Trophoblast cell (in vitro differentiated cells and primary cell): ENCODE measurements around the gene PTPN12.

Experiments
- DNase-seq, 2 donors: peaks; one replicate each; pipeline ENCODE4 v3.0.0-alpha.2; 2016
- H2AFZ ChIP-seq: 2 replicates; pipeline ENCODE4 v1.6.1; 2013; ENCODE audit warnings: low read length, moderate library complexity, mild to moderate bottlenecking; ENCODE audit not compliant: insufficient read depth, poor library complexity
- H2AK5ac ChIP-seq: 2 replicates; pipeline ENCODE4 v1.6.1; 2013; ENCODE audit warnings: mild to moderate bottlenecking, low read length
- H2BK120ac ChIP-seq: 2 replicates; pipeline ENCODE4 v1.6.1; 2013; ENCODE audit warnings: low read length, mild to moderate bottlenecking, moderate library complexity; ENCODE audit not compliant: insufficient read depth, poor library complexity
- H2BK12ac ChIP-seq: 2 replicates; pipeline ENCODE4 v1.6.1; 2013; ENCODE audit warnings: mild to moderate bottlenecking, low read length, moderate library complexity
- H2BK5ac ChIP-seq: 2 replicates; pipeline ENCODE4 v1.6.1; 2013; ENCODE audit warnings: low read length, low read depth, moderate library complexity, mild to moderate bottlenecking; ENCODE audit not compliant: poor library complexity
- H3K14ac ChIP-seq: 2 replicates; pipeline ENCODE4 v1.6.1; 2013; ENCODE audit warnings: mild to moderate bottlenecking, low read length
- H3K18ac ChIP-seq: 2 replicates; pipeline ENCODE4 v1.6.1; 2013; ENCODE audit warnings: mild to moderate bottlenecking, low read length
- H3K23ac ChIP-seq: 2 replicates; pipeline ENCODE4 v1.6.1; 2013; ENCODE audit warnings: low read length
- H3K27ac ChIP-seq: 2 replicates; pipeline ENCODE4 v1.5.1; 2013; ENCODE audit warnings: low read depth, mild to moderate bottlenecking, inconsistent platforms, low read length, moderate library complexity
- H3K27me3 ChIP-seq: 2 replicates; pipeline ENCODE4 v1.6.1; 2013; ENCODE audit warnings: inconsistent platforms, mild to moderate bottlenecking, low read length, moderate library complexity; ENCODE audit not compliant: insufficient read depth
- H3K36me3 ChIP-seq, 2 experiments: 1 replicate in 1 of 2; 2 replicates in 1 of 2; pipeline ENCODE4 v1.6.1; 2013; ENCODE audit warnings: low read length in 2 of 2, mild to moderate bottlenecking in 2 of 2, moderate library complexity in 1 of 2; ENCODE audit not compliant: insufficient read depth in 2 of 2, control insufficient read depth in 1 of 2
- H3K4ac ChIP-seq: 2 replicates; pipeline ENCODE4 v1.6.1; 2013; ENCODE audit warnings: low read depth, mild to moderate bottlenecking, low read length, moderate library complexity
- H3K4me1 ChIP-seq, 2 experiments: 1 replicate in 1 of 2; 2 replicates in 1 of 2; pipeline ENCODE4 v1.6.1; 2013; ENCODE audit warnings: low read length in 2 of 2, mild to moderate bottlenecking in 2 of 2, moderate library complexity in 1 of 2; ENCODE audit not compliant: insufficient read depth in 2 of 2, control insufficient read depth in 1 of 2
- H3K4me2 ChIP-seq: 2 replicates; pipeline ENCODE4 v1.6.1; 2013; ENCODE audit warnings: inconsistent platforms, mild to moderate bottlenecking, low read length, moderate library complexity
- H3K4me3 ChIP-seq: 2 replicates; pipeline ENCODE4 v1.5.1; 2013; ENCODE audit warnings: mild to moderate bottlenecking, low read depth, low read length, inconsistent platforms
- H3K79me1 ChIP-seq: one replicate; pipeline ENCODE4 v1.6.1; 2013; ENCODE audit warnings: low read length
- H3K79me2 ChIP-seq: 2 replicates; pipeline ENCODE4 v1.6.1; 2013; ENCODE audit warnings: low read length, mild to moderate bottlenecking; ENCODE audit not compliant: control insufficient read depth, insufficient read depth, poor library complexity
- H3K9ac ChIP-seq: 2 replicates; pipeline ENCODE4 v1.6.1; 2013; ENCODE audit warnings: mild to moderate bottlenecking, low read length
- H3K9me3 ChIP-seq: 2 replicates; pipeline ENCODE4 v1.6.1; 2013; ENCODE audit warnings: low read depth, mild to moderate bottlenecking, control low read depth, inconsistent platforms, low read length; ENCODE audit not compliant: insufficient read depth
- H4K12ac ChIP-seq: 2 replicates; pipeline ENCODE4 v1.6.1; 2013; ENCODE audit warnings: low read depth, mild to moderate bottlenecking, low read length, moderate library complexity
- H4K8ac ChIP-seq: 2 replicates; pipeline ENCODE4 v1.6.1; 2013; ENCODE audit warnings: low read depth, mild to moderate bottlenecking, low read length, moderate library complexity
- H4K91ac ChIP-seq: one replicate; pipeline ENCODE4 v1.6.1; 2013; ENCODE audit warnings: low read depth, mild to moderate bottlenecking, low read length, moderate library complexity
- WGBS: extraction: QIAGEN DNeasy Blood & Tissue Kit; methylation state at CpG from one replicate; pipeline ENCODE4 v1.1.7; 2013; ENCODE audit warnings: missing lambda C conversion rate; ENCODE audit not compliant: insufficient read length, insufficient coverage; ENCODE audit errors: extremely low coverage; 5-methylcytosine and 5-hydroxymethylcytosine counted together

The PTPN12 gene

GRCh38 chr7:77657427-77658224 is 120.5 kb downstream of the PTPN12 start:
- no peak overlapping the region for H3K4ac ChIP-seq
- no peak overlapping the region for H2BK5ac ChIP-seq
- no peak overlapping the region for H4K91ac ChIP-seq

GRCh38 chr7:77658928-77659327 is 121.8 kb downstream of the PTPN12 start:
- no peak overlapping the region for H3K18ac ChIP-seq
- no CpG with 5 or more reads among the region's 5 CpGs for WGBS

More at GRCh38 chr7:77657427-77658224, 120.5 kb downstream of the PTPN12 start:
- Histone ChIP-seq H3K23ac (no peak overlapping the region), H3K4me3 (no peak overlapping the region), H2AFZ (no peak overlapping the region), H3K9ac (no peak overlapping the region), H2AK5ac (no peak overlapping the region), H3K27ac (no peak overlapping the region), H3K79me1 (no peaks in the 10 kb centered on the region), H2BK120ac (no peak overlapping the region), H3K14ac (no peak overlapping the region), H3K4me2 (no peak overlapping the region), H3K9me3 (no peaks in the 10 kb centered on the region), H3K4me1 (no peaks in the 10 kb centered on the region), H3K36me3 (peaks cover 32 to 33% of the 10 kb centered on the region in 2 experiments), H3K27me3 (no peaks in the 10 kb centered on the region), H4K12ac (no peak overlapping the region), H4K8ac (no peak overlapping the region), H2BK12ac (no peak overlapping the region), H3K18ac (no peak overlapping the region), H3K79me2 (no peaks in the 10 kb centered on the region)
- DNase-seq = peak; percentile 11 to 69
- WGBS = no CpG with 5 or more reads among the region's 1 CpG

DNA sequence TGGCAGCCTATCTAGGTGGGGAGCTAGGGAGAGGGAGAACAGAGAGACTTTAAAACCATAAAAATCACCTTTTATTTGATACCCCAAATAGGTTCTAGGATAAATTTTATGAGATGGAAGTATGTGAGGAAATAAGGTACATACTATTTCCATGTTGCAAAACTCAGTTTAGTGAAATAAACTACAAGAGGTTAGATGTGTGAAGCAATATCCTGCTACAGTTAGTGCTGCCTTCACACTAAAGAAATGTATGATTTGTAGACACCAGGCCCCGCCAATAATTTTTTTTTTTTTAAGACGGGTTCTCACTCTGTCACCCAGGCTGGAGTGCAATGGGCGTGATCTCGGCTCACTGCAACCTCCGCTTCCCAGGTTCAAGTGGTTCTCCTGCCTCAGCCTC is 124.7 kb downstream of the PTPN12 start:
- no peak overlapping the region for H2AK5ac ChIP-seq
- no peaks in the 10 kb centered on the region for H3K27me3 ChIP-seq
- no peak overlapping the region for H3K4ac ChIP-seq
- no peak overlapping the region for H3K4me3 ChIP-seq
- no peak overlapping the region for H3K9ac ChIP-seq
- no peak overlapping the region for H4K12ac ChIP-seq
- peaks cover 12 to 18% of the 10 kb centered on the region in 2 experiments for H3K36me3 ChIP-seq
- no peak overlapping the region for H3K14ac ChIP-seq
- no peak overlapping the region for H2BK120ac ChIP-seq
- DNase-seq = no peak
- H3K18ac ChIP-seq = no peak overlapping the region
- no peak overlapping the region for H4K8ac ChIP-seq
- no peak overlapping the region for H2BK12ac ChIP-seq
- no peak overlapping the region for H3K23ac ChIP-seq
- H2AFZ ChIP-seq = no peak overlapping the region
- no peak overlapping the region for H2BK5ac ChIP-seq
- WGBS = no CpG with 5 or more reads among the region's 5 CpGs
- H3K9me3 ChIP-seq = no peaks in the 10 kb centered on the region
- H3K79me2 ChIP-seq = no peaks in the 10 kb centered on the region
- no peaks in the 10 kb centered on the region for H3K4me1 ChIP-seq
- no peaks in the 10 kb centered on the region for H3K79me1 ChIP-seq
- H4K91ac ChIP-seq = no peak overlapping the region
- H3K27ac ChIP-seq = no peak overlapping the region
- no peak overlapping the region for H3K4me2 ChIP-seq

More at GRCh38 chr7:77658928-77659327, 121.8 kb downstream of the PTPN12 start:
- H3K36me3 ChIP-seq = peaks cover 23% of the 10 kb centered on the region in 2 experiments
- H4K91ac ChIP-seq = no peak overlapping the region
- no peaks in the 10 kb centered on the region for H3K79me2 ChIP-seq
- DNase-seq = no peak
- no peak overlapping the region for H2AFZ ChIP-seq
- no peaks in the 10 kb centered on the region for H3K9me3 ChIP-seq
- no peak overlapping the region for H4K8ac ChIP-seq
- H3K27ac ChIP-seq = no peak overlapping the region
- H3K4me3 ChIP-seq = no peak overlapping the region
- H4K12ac ChIP-seq = no peak overlapping the region
- no peak overlapping the region for H2AK5ac ChIP-seq
- H3K79me1 ChIP-seq = no peaks in the 10 kb centered on the region
- no peak overlapping the region for H3K14ac ChIP-seq
- H3K23ac ChIP-seq = no peak overlapping the region
- H2BK12ac ChIP-seq = no peak overlapping the region
- H3K27me3 ChIP-seq = no peaks in the 10 kb centered on the region
- H2BK120ac ChIP-seq = no peak overlapping the region
- H3K4me1 ChIP-seq = no peaks in the 10 kb centered on the region
- no peak overlapping the region for H3K9ac ChIP-seq
- no peak overlapping the region for H3K4ac ChIP-seq
- no peak overlapping the region for H2BK5ac ChIP-seq
- H3K4me2 ChIP-seq = no peak overlapping the region

DNA sequence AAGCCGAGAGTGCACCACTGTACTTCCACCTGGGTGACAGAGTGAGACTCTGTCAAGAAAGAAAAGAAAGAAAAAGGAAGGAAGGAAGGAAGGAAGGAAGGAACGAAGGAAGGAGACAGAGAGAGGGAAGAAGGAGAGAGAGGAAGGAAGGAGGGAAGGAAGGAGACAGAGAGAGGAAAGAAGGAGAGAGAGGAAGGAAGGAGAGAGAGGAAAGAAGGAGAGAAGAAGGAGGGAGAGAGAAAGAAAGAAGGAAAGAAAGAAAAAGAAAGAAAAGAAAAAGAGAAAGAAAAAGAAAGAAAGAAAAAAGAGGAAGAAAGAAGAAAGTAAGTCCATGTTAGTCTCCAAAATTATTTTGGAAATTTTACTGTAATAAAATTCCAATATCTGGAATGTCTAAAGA is 125.8 kb downstream of the PTPN12 start:
- H3K27ac ChIP-seq = no peak overlapping the region
- H3K18ac ChIP-seq = no peak overlapping the region
- H3K79me1 ChIP-seq = no peaks in the 10 kb centered on the region
- no peak overlapping the region for H3K4me2 ChIP-seq
- no peak overlapping the region for H3K23ac ChIP-seq
- DNase-seq = no peak
- no peaks in the 10 kb centered on the region for H3K4me1 ChIP-seq
- no peak overlapping the region for H2AFZ ChIP-seq
- no peaks in the 10 kb centered on the region for H3K27me3 ChIP-seq
- no peak overlapping the region for H4K8ac ChIP-seq
- peaks cover 9 to 15% of the 10 kb centered on the region in 2 experiments for H3K36me3 ChIP-seq
- H3K79me2 ChIP-seq = no peaks in the 10 kb centered on the region
- H2BK12ac ChIP-seq = no peak overlapping the region
- no peak overlapping the region for H3K4me3 ChIP-seq
- H3K9me3 ChIP-seq = no peaks in the 10 kb centered on the region
- no peak overlapping the region for H2BK120ac ChIP-seq
- H3K4ac ChIP-seq = no peak overlapping the region
- no peak overlapping the region for H2BK5ac ChIP-seq
- no CpG with 5 or more reads among the region's 2 CpGs for WGBS
- H3K14ac ChIP-seq = no peak overlapping the region
- no peak overlapping the region for H2AK5ac ChIP-seq
- no peak overlapping the region for H4K12ac ChIP-seq
- no peak overlapping the region for H3K9ac ChIP-seq
- no peak overlapping the region for H4K91ac ChIP-seq
